Activated CD4-positive, alpha-beta memory T cell treated with anti-CD3 and anti-CD28 coated beads, Interleukin-2, amount 10 ng/mL, durations not matched to agents 7 days and 5 days (primary cell): ENCODE data around the gene GALNT14. TPM values are rescaled to one million over a fixed set of nuclear protein-coding genes. Genes with fewer than 3 reads are reported as not detected.

Experiments
- CTCF ChIA-PET: fragments of 350-600 bp; sonication (Branson Sonifier 250); formaldehyde crosslinking; loops from one replicate; lab custom pipeline; 2021; ENCODE audit warnings: antibody characterized with exemption, inconsistent platforms; lab: Charles Lee
- POLR2A ChIA-PET: fragments of 350-600 bp; sonication (Branson Sonifier 250); formaldehyde crosslinking; loops from one replicate; lab custom pipeline; 2021; ENCODE audit warnings: antibody characterized with exemption; lab: Charles Lee
- DNase-seq: peaks from one replicate; pipeline ENCODE4 v3.0.0-alpha.2; 2020
- H3K27ac Mint-ChIP-seq: one replicate; pipeline ENCODE4 v1.8.0; 2021; ENCODE audit warnings: mild to moderate bottlenecking, mixed read lengths
- H3K27me3 Mint-ChIP-seq: one replicate; pipeline ENCODE4 v1.8.0; 2021; ENCODE audit warnings: mixed read lengths
- H3K36me3 Mint-ChIP-seq: one replicate; pipeline ENCODE4 v1.8.0; 2021; ENCODE audit warnings: low read depth, mixed read lengths
- H3K4me1 Mint-ChIP-seq: one replicate; pipeline ENCODE4 v1.8.0; 2021; ENCODE audit warnings: mixed read lengths
- H3K4me3 Mint-ChIP-seq: one replicate; pipeline ENCODE4 v1.8.0; 2021; ENCODE audit warnings: mild to moderate bottlenecking, mixed read lengths
- H3K9me3 Mint-ChIP-seq: one replicate; pipeline ENCODE4 v1.8.0; 2021; ENCODE audit warnings: mixed read lengths
- total RNA-seq, 2 experiments: library from RNA; stranded (reverse); gene quantifications; one replicate each; pipeline ENCODE4 v1.2.3, GENCODE V29; 2021

Gene GALNT14
- total RNA-seq, 2 experiments from 2014 or later, result not detected

DNA sequence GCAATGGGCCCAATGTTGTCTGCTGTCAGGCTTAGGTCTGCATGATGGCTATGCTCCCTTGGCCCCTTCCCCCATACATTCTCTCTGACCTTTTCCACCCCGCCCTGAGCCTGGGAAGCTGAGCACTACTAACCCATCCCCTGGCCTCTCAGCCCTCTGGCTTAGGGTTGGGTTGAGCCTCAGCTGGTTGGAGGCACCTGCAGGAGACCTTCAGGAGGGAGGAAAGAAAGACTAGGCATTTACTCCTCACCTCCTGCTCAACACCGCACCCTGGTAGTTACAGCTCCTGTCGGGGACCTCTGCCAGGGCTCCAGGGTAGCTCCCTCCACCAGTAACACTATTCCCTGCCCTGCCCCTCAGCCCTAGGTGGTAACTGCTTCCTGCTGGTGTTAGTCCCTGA lies 80.5 kb downstream of the GALNT14 start:
- H3K9me3 Mint-ChIP-seq, result no peaks in the 10 kb centered on the region
- peaks cover 7% of the 10 kb centered on the region for H3K27me3 Mint-ChIP-seq
- POLR2A ChIA-PET, result no interaction called here
- no peak overlapping the region for H3K4me3 Mint-ChIP-seq
- no peak overlapping the region for H3K27ac Mint-ChIP-seq
- no peaks in the 10 kb centered on the region for H3K36me3 Mint-ChIP-seq
- DNase-seq, result no peak
- CTCF ChIA-PET, result no interaction called here
- H3K4me1 Mint-ChIP-seq, result no peaks in the 10 kb centered on the region

- peaks cover 3% of the 10 kb centered on the region for H3K27me3 Mint-ChIP-seq
- CTCF ChIA-PET, result no interaction called here
- POLR2A ChIA-PET, result no interaction called here
- no peak overlapping the region for H3K27ac Mint-ChIP-seq
- no peaks in the 10 kb centered on the region for H3K36me3 Mint-ChIP-seq
- no peak overlapping the region for H3K4me3 Mint-ChIP-seq
- no peaks in the 10 kb centered on the region for H3K4me1 Mint-ChIP-seq
- no peaks in the 10 kb centered on the region for H3K9me3 Mint-ChIP-seq
- no peak for DNase-seq
Observed at GRCh38 chr2:31055938-31056337, 82.3 kb downstream of the GALNT14 start.

DNA sequence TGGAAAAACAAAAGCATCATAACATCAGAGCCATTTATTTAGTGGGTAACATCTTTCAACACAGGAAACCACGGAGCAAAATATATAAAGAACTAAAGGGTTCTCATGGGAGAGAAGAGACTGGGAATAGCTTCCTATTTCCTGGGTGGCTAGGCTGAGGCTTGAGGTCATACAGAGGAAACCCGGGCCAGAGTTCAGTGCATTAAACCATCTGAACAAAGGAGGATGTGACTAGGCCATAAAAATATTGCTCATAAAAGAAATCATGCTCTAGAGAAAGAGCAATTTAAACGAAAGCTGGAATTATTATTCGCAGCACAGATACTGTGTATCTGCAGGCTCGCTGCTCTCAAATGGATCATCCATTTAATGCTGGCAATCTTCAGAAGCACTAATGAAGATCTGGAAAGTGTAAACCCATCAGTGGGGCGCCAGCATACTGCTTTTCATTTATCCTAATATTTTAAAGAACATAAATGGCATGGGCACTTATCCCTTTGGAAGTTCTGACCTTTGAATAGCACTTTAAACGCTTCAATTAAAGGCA lies 83.3 kb downstream of the GALNT14 start:
- Mint-ChIP-seq H3K36me3 (no peaks in the 10 kb centered on the region), H3K27me3 (peaks cover 2% of the 10 kb centered on the region), H3K27ac (no peak overlapping the region), H3K9me3 (no peaks in the 10 kb centered on the region), H3K4me1 (no peaks in the 10 kb centered on the region), H3K4me3 (no peak overlapping the region)
- CTCF ChIA-PET, result no interaction called here
- POLR2A ChIA-PET, result no interaction called here
- no peak for DNase-seq

DNA sequence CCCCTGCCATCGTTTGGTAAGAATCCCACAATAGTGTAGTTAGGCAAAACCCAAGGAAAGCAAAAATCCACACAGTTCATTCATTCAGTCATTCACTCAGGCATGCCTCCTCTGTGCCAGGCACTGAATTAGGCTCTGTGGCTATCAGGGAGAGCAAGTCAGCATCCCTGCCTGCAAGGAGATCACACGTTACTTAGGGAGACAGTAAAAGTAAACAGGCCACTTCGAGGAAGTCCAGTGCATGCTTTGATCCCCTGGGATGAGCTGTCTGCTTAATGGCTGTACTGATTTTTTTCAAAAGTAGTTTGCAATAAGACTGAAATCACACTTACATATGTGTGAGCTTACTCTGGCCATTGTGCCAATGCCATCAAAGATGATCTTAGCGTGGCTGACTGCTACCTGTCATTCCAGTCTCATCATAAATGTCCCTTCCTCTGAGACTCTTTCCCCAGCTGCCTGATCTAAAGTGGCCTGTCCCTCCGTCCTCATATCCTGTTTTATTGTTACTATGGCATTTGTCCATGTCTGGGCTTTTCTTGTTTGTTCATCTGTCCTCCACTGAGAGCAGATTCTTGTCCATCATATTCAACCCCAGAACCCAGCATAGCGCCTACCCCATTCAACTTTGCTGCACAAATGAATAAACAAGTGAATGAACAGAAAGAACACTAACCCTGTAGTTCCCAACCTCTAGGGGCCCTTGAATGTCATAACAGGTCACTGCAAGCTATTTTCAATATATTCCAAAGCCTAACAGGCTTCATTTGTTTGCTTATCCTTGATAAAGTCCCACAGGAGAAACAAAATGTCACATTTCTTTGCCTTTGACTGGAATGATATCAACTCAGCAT lies 84.1 kb downstream of the GALNT14 start:
- H3K27me3 Mint-ChIP-seq, result peaks cover 2% of the 10 kb centered on the region
- H3K4me1 Mint-ChIP-seq, result no peaks in the 10 kb centered on the region
- H3K36me3 Mint-ChIP-seq, result no peaks in the 10 kb centered on the region
- no peak overlapping the region for H3K27ac Mint-ChIP-seq
- no peaks in the 10 kb centered on the region for H3K9me3 Mint-ChIP-seq
- no peak overlapping the region for H3K4me3 Mint-ChIP-seq
- DNase-seq, result no peak
- CTCF ChIA-PET, result no interaction called here
- POLR2A ChIA-PET, result no interaction called here

DNA sequence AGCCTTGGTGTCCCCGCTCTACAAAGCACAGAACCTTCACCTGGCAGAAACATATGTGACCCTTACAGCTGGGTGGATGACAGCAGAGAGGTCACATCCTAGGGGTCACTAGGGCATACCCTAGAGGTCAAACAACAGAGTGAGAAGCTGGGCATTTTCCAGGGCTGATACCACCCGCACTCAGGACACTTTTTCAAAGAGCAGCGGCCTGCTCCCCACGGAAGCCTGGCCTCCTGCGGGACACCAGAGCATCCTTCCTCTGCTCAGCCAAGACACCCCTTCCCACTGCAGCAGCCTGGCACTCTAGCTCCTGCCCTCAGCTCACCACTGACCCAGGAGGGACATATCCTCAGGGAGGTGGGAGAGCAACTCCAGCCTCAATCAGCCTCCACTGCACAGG lies 86.0 kb downstream of the GALNT14 start:
- Mint-ChIP-seq H3K27ac (no peak overlapping the region), H3K9me3 (no peaks in the 10 kb centered on the region), H3K27me3 (peaks cover 2% of the 10 kb centered on the region), H3K36me3 (no peaks in the 10 kb centered on the region), H3K4me1 (no peaks in the 10 kb centered on the region), H3K4me3 (no peak overlapping the region)
- ChIA-PET CTCF (no interaction called here), POLR2A (no interaction called here)
- no peak for DNase-seq

- no peak overlapping the region for H3K27ac Mint-ChIP-seq
- no peaks in the 10 kb centered on the region for H3K4me1 Mint-ChIP-seq
- CTCF ChIA-PET, result no interaction called here
- H3K27me3 Mint-ChIP-seq, result peaks cover 2% of the 10 kb centered on the region
- no peak for DNase-seq
- no peak overlapping the region for H3K4me3 Mint-ChIP-seq
- no peaks in the 10 kb centered on the region for H3K9me3 Mint-ChIP-seq
- POLR2A ChIA-PET, result no interaction called here
- H3K36me3 Mint-ChIP-seq, result no peaks in the 10 kb centered on the region
Observed at GRCh38 chr2:31051258-31052140, 86.7 kb downstream of the GALNT14 start.

GRCh38 chr2:31049916-31050588 lies 88.2 kb downstream of the GALNT14 start:
- Mint-ChIP-seq H3K4me3 (no peak overlapping the region), H3K36me3 (no peaks in the 10 kb centered on the region), H3K4me1 (no peaks in the 10 kb centered on the region), H3K27ac (no peak overlapping the region), H3K27me3 (peaks cover 2% of the 10 kb centered on the region), H3K9me3 (no peaks in the 10 kb centered on the region)
- no peak for DNase-seq
- POLR2A ChIA-PET, result no interaction called here
- CTCF ChIA-PET, result no interaction called here

DNA sequence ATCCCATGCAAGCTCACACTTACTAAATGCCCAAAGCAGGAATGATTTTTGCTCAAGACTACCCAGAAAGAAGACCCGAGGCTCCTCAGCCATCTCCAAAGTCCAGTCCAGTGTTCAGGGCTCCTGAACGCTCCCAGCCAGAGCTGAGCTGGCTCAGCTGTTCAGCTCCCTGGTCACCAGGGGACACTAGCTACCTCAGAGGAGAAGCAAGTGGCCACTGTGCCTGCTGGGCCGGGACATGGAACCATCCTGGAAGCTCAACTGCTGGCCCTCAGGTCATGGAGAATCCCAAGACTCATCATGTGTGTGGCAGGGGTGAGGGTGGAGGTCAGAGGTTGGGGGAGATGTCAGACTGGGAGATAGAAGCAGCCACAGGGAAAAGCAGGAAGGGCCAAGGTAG lies 89.0 kb downstream of the GALNT14 start:
- H3K9me3 Mint-ChIP-seq, result no peaks in the 10 kb centered on the region
- DNase-seq, result no peak
- ChIA-PET CTCF (no interaction called here), POLR2A (no interaction called here)
- no peaks in the 10 kb centered on the region for H3K4me1 Mint-ChIP-seq
- peaks cover 2% of the 10 kb centered on the region for H3K27me3 Mint-ChIP-seq
- H3K4me3 Mint-ChIP-seq, result no peak overlapping the region
- H3K36me3 Mint-ChIP-seq, result no peaks in the 10 kb centered on the region
- no peak overlapping the region for H3K27ac Mint-ChIP-seq

DNA sequence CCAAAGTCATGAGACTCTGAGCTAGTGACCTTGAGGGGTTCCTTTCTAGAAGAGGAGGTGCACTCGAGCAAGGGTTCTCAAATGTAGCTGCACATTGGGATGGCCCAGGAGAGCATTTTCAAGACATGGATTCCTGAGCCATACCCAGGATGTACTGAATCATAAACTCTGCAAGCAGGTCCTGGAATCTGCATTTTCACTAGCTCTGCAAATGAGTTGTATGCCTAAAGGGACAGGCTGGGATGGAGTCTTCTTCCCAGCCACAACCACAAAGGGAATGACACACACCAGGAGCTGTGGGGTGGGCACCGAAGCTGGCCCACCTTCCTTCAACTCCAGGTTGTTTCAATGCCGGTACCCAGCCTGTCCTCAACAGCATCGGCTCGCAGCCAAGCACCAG lies 90.6 kb downstream of the GALNT14 start:
- H3K27ac Mint-ChIP-seq, result no peak overlapping the region
- ChIA-PET CTCF (no interaction called here), POLR2A (no interaction called here)

DNA sequence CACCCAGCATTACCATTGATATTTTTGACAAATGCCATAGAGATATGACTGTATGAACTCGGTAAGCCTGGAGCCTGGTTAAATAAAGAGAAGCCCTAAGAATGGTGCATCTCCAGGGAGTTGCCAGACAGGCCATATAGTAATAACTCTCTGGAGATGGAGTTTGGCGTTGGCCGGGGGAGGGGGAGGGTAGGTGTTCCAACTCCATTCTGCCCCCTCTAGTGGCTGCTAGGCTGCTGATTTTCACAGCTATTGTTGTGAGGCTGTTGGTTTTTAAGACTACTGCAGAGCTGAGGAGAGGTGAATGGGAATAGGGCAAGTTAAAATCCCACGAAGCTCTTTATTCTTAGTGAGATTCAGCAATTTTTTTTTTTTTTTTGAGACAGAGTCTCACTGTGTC lies 99.9 kb downstream of the GALNT14 start:
- H3K27me3 Mint-ChIP-seq, result peaks cover 8% of the 10 kb centered on the region
- H3K4me3 Mint-ChIP-seq, result no peak overlapping the region
- peaks cover 11% of the 10 kb centered on the region for H3K9me3 Mint-ChIP-seq
- no peaks in the 10 kb centered on the region for H3K36me3 Mint-ChIP-seq
- ChIA-PET CTCF (no interaction called here), POLR2A (no interaction called here)
- DNase-seq, result no peak
- H3K4me1 Mint-ChIP-seq, result no peaks in the 10 kb centered on the region
- no peak overlapping the region for H3K27ac Mint-ChIP-seq

More for the DNA sequence above, 90.6 kb downstream of the GALNT14 start:
- no peak for DNase-seq
- H3K9me3 Mint-ChIP-seq, result no peaks in the 10 kb centered on the region
- no peaks in the 10 kb centered on the region for H3K36me3 Mint-ChIP-seq
- H3K4me1 Mint-ChIP-seq, result no peaks in the 10 kb centered on the region
- peaks cover 4% of the 10 kb centered on the region for H3K27me3 Mint-ChIP-seq
- H3K4me3 Mint-ChIP-seq, result no peak overlapping the region

DNA sequence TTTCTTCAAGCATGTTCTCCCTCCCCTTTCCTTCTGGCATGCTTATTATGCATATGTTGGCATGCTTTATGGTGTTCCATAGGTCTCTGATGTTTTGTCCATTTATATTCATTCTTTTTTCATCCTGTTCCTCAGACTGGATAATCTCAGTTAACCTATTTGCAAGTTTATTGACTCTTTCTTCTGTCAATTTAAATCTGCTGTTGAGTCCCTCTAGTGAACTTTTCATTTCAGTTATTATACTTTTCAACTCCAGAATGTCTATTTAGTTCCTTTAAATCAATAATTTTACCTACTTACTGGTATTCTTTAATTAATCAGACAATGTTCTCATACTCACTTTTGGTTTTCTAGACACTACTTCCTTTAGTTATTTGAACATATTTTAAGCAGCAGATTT lies 101.2 kb downstream of the GALNT14 start:
- POLR2A ChIA-PET, result no interaction called here
- Mint-ChIP-seq H3K27me3 (peaks cover 8% of the 10 kb centered on the region), H3K9me3 (peaks cover 11% of the 10 kb centered on the region), H3K36me3 (no peaks in the 10 kb centered on the region), H3K4me3 (no peak overlapping the region), H3K27ac (no peak overlapping the region), H3K4me1 (no peaks in the 10 kb centered on the region)
- DNase-seq, result no peak
- CTCF ChIA-PET, result no interaction called here

GRCh38 chr2:31033032-31033431 lies 105.2 kb downstream of the GALNT14 start:
- Mint-ChIP-seq H3K9me3 (peaks cover 11% of the 10 kb centered on the region), H3K36me3 (no peaks in the 10 kb centered on the region), H3K4me3 (no peak overlapping the region), H3K27me3 (peaks cover 8% of the 10 kb centered on the region), H3K27ac (no peak overlapping the region), H3K4me1 (no peaks in the 10 kb centered on the region)
- ChIA-PET CTCF (no interaction called here), POLR2A (no interaction called here)
- no peak for DNase-seq

DNA sequence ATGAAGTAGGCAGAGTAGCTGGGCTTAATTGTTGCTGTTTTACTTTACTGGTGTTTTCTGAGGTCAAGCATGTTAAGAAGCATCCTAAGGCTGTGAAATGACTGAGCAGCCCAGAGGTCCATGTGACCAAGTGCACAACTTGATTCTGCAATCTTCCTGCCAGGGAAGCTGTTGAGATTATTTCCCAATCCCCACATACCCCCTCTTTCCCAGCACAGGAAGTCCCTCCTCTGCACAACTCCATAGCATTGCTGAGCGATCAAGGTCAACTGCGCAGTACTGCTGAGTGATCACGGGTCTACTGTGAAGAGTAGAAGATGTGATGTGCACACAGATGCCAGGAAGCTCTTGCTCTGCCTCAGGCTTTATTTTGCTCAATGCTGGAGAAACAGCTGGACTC lies 105.8 kb downstream of the GALNT14 start:
- peaks cover 11% of the 10 kb centered on the region for H3K9me3 Mint-ChIP-seq
- ChIA-PET POLR2A (no interaction called here), CTCF (no interaction called here)
- H3K36me3 Mint-ChIP-seq, result no peaks in the 10 kb centered on the region
- no peaks in the 10 kb centered on the region for H3K4me1 Mint-ChIP-seq
- DNase-seq, result no peak
- no peak overlapping the region for H3K27ac Mint-ChIP-seq
- no peak overlapping the region for H3K4me3 Mint-ChIP-seq
- peaks cover 7% of the 10 kb centered on the region for H3K27me3 Mint-ChIP-seq
